Measurements from ENCODE around the gene PCP4L1. TPM values are rescaled to one million over a fixed set of nuclear protein-coding genes. Genes with fewer than 3 reads are reported as not detected.
"Not testable (repeated sequence)": the region's sequence is repeated elsewhere in the genome, so short reads cannot be mapped to it uniquely, and the experiment has no call there.

The PCP4L1 gene
- total RNA-seq, 1 donor: not detected

GRCh38 chr1:161223805-161224694, 34.5 kb upstream of the PCP4L1 start:
- Histone ChIP-seq H3K27me3 (ENCODE audit: insufficient read depth, low read length) (no peaks in the 10 kb centered on the region), H3K4me1 (ENCODE audit: insufficient read depth, low read length) (peaks cover 17% of the 10 kb centered on the region), H3K4me3 (ENCODE audit: insufficient read depth, low read length) (no peak overlapping the region), H3K36me3 (ENCODE audit: insufficient read depth, low read length) (peaks cover 9% of the 10 kb centered on the region), H3K79me2 (ENCODE audit: insufficient read depth, low read length) (peaks cover 12% of the 10 kb centered on the region), H3K4me2 (ENCODE audit: insufficient read depth, low read length) (no peak overlapping the region), H2AFZ (ENCODE audit: low read length) (no peak overlapping the region), H4K20me1 (ENCODE audit: insufficient read depth, low read length) (no peaks in the 10 kb centered on the region), H3K27ac (ENCODE audit: low read depth, low read length) (no peak overlapping the region), H3K9me3 (ENCODE audit: low read depth, low read length) (no peaks in the 10 kb centered on the region)
- TF ChIP-seq CTCF (IDR thresholded peaks at IDR 0.05; ENCODE audit: extremely low read depth, low read depth, low read length): no peak
- no peak for DNase-seq (ENCODE audit: insufficient read length, low spot score, missing footprints)

- Histone ChIP-seq H3K4me1 (ENCODE audit: insufficient read depth, low read length) (peaks cover 17% of the 10 kb centered on the region), H3K79me2 (ENCODE audit: insufficient read depth, low read length) (peaks cover 12% of the 10 kb centered on the region), H3K36me3 (ENCODE audit: insufficient read depth, low read length) (peaks cover 16% of the 10 kb centered on the region)
- H2AFZ ChIP-seq (ENCODE audit: low read length); H4K20me1 ChIP-seq (ENCODE audit: insufficient read depth, low read length); H3K4me2 ChIP-seq (ENCODE audit: insufficient read depth, low read length); H3K27me3 ChIP-seq (ENCODE audit: insufficient read depth, low read length); H3K4me3 ChIP-seq (ENCODE audit: insufficient read depth, low read length); H3K27ac ChIP-seq (ENCODE audit: low read depth, low read length); DNase-seq (ENCODE audit: insufficient read length, low spot score, missing footprints); H3K9me3 ChIP-seq (ENCODE audit: low read depth, low read length): not testable (repeated sequence)
Observed at GRCh38 chr1:161224695-161225087, 33.9 kb upstream of the PCP4L1 start.

- no peak for DNase-seq (ENCODE audit: insufficient read length, low spot score, missing footprints)
- Histone ChIP-seq H3K27me3 (ENCODE audit: insufficient read depth, low read length) (no peaks in the 10 kb centered on the region), H4K20me1 (ENCODE audit: insufficient read depth, low read length) (no peaks in the 10 kb centered on the region), H3K4me1 (ENCODE audit: insufficient read depth, low read length) (peaks cover 17% of the 10 kb centered on the region), H3K27ac (ENCODE audit: low read depth, low read length) (no peak overlapping the region), H3K4me3 (ENCODE audit: insufficient read depth, low read length) (no peak overlapping the region), H3K36me3 (ENCODE audit: insufficient read depth, low read length) (peaks cover 20% of the 10 kb centered on the region), H2AFZ (ENCODE audit: low read length) (peak overlapping the region; percentile 43), H3K79me2 (ENCODE audit: insufficient read depth, low read length) (peaks cover 12% of the 10 kb centered on the region), H3K4me2 (ENCODE audit: insufficient read depth, low read length) (peak overlapping the region; percentile 45), H3K9me3 (ENCODE audit: low read depth, low read length) (no peaks in the 10 kb centered on the region)
- no peak for TF ChIP-seq CTCF (IDR thresholded peaks at IDR 0.05; ENCODE audit: extremely low read depth, low read depth, low read length)
Observed at GRCh38 chr1:161225178-161225533, 33.4 kb upstream of the PCP4L1 start.

- peak within 1 kb of the TSS; percentile 99 for H2AFZ ChIP-seq (ENCODE audit: low read length)
- no peaks in the 10 kb centered on the region for H3K9me3 ChIP-seq (ENCODE audit: low read depth, low read length)
- peak within 1 kb of the TSS; percentile 96 for H3K4me2 ChIP-seq (ENCODE audit: insufficient read depth, low read length)
- no peaks in the 10 kb centered on the region for H3K27me3 ChIP-seq (ENCODE audit: insufficient read depth, low read length)
- H3K79me2 ChIP-seq (ENCODE audit: insufficient read depth, low read length): peaks cover 12% of the 10 kb centered on the region
- H3K4me3 ChIP-seq (ENCODE audit: insufficient read depth, low read length): peak within 1 kb of the TSS; percentile 96
- H3K4me1 ChIP-seq (ENCODE audit: insufficient read depth, low read length): peaks cover 17% of the 10 kb centered on the region
- no peaks in the 10 kb centered on the region for H4K20me1 ChIP-seq (ENCODE audit: insufficient read depth, low read length)
- peak; percentile 78 for TF ChIP-seq CTCF (IDR thresholded peaks at IDR 0.05; ENCODE audit: extremely low read depth, low read depth, low read length)
- H3K36me3 ChIP-seq (ENCODE audit: insufficient read depth, low read length): peaks cover 21% of the 10 kb centered on the region
- peak; percentile 94 for DNase-seq (ENCODE audit: insufficient read length, low spot score, missing footprints)
- peak within 1 kb of the TSS; percentile 66 for H3K27ac ChIP-seq (ENCODE audit: low read depth, low read length)
Observed at GRCh38 chr1:161225534-161226319, 32.8 kb upstream of the PCP4L1 start, which contains the start of gene TOMM40L. Gene TOMM40L (plus strand): TSS chr1:161226060. CDS start chr1:161226490, 430 bp downstream.

Data from osteoblast (primary cell).